IPS DF 4.7 (cell line): ENCODE results near the gene ARFGAP3.
"Not testable (repeated sequence)": the region's sequence is repeated elsewhere in the genome, so short reads cannot be mapped to it uniquely, and the experiment has no call there.

ENCODE experiments used
- DNase-seq: peaks from one replicate; pipeline ENCODE4 v3.0.0-alpha.2; 2013; ENCODE audit warnings: low spot score; ENCODE audit errors: extremely low read depth

Gene ARFGAP3

DNA sequence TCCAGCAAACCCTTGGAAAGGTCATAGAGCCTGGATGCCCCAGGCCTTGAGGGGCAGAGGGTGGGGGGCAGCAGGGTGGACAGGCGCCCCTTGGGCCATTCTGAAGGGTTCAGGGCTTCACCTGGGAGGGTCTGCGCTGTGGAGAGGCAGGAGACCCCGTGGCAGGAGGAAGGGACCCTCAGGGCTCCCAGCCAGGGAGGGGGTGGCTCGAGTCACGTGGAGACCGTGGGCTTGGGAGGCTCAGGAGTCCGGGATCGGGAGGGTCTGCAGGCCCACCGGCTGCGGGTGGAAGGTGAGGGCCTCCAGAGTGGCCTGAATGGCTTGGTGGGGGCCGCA is 87.9 kb downstream of the ARFGAP3 start:
- DNase-seq, result no peak

DNA sequence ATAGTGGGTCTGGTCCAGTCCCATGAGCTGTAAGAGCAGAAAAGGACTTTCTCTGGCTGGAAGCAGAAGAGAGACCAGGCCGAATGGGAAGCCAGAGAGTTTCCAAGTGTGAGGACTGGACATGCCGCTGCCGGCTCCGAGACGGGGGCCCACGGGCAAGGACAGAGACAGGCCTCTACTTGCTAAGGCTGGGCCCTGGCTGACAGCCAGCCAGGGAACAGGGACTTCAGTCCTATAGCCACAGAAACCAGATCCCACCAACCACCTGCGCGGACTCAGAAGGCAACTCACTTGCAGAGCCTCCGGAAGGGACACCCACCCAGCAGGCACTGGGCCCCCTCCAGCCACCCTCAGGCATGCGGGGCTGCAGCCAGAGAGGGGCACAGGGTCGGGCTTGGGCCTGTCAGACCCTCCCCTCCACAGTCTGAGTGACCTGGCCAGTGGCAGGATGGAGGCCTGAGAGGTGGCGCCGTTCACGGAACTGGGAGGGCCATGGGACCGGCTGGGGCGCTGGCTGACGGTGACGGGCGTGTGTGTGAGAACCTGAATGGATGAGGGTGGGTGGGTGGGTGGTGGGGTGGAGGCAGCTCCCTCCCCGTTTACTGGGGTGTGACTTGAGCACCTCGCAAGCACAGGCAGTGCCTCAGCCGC is 88.6 kb downstream of the ARFGAP3 start:
- no peak for DNase-seq

DNA sequence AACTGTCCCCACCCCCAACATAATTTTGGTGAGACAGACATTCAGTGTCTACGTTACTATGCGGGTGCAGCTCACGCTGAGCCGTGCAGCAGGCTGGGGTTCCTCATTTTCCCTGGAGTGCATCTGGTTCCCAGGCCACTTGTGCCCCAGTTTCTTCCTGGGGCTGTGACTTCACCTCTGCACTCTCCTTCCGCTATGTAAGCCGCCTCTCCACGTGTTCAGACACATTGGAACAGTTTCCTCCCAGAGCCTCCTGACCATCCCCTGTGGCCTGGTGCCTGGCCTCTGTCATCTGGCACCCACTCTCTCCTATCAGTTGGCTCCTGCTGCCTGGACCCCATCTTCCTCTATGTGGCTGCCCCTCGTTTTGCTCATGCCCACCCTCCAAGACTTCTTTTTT is 90.2 kb downstream of the ARFGAP3 start:
- DNase-seq, result no peak

DNA sequence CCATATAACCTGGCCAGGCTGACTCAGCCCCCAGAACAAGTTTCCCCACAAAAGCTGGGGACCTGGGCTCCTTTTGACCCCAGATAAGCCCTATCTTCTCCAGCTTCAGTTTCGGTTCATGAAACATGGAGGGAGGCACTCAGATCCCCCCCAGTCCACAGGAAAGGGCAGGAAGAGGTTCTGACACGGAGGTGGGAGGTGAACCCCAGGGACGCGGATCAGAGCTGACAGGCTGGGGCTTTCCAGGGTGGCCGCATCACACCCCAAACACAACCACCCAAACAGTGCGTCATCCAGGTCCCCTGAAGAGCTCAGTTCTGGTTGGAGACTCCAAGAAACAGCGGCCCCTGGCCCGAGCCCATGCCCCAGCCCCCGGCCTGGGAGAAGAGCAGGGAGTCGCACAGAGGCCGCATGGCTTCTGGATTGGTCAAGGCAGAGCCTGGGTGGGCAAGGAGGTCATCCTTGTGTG is 92.1 kb downstream of the ARFGAP3 start:
- no peak for DNase-seq

DNA sequence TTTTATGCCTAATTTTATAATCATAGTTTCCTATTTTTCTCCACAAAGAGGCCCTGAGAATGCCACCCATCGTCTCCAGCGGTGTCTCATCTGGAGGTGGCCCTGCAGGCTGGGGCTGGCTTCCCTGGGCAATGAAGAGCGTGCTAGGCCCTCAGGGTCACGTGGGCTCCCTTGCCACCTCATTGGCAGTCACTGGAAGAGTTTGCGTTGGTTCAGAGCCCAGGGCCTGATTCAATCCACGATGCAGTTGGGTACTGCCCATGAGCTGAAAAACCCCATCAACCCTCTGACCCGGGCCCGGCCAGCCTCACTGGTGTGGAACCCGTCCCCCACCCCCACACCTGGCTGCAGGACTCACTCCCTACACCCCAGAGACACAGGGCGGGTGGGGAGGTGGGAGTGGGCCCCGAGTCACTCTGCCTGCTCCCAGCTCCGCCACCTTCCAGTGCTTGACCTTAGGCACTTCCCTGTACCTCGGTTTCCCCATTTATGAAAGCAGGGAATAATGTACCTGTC is 93.0 kb downstream of the ARFGAP3 start:
- DNase-seq, result no peak

DNA sequence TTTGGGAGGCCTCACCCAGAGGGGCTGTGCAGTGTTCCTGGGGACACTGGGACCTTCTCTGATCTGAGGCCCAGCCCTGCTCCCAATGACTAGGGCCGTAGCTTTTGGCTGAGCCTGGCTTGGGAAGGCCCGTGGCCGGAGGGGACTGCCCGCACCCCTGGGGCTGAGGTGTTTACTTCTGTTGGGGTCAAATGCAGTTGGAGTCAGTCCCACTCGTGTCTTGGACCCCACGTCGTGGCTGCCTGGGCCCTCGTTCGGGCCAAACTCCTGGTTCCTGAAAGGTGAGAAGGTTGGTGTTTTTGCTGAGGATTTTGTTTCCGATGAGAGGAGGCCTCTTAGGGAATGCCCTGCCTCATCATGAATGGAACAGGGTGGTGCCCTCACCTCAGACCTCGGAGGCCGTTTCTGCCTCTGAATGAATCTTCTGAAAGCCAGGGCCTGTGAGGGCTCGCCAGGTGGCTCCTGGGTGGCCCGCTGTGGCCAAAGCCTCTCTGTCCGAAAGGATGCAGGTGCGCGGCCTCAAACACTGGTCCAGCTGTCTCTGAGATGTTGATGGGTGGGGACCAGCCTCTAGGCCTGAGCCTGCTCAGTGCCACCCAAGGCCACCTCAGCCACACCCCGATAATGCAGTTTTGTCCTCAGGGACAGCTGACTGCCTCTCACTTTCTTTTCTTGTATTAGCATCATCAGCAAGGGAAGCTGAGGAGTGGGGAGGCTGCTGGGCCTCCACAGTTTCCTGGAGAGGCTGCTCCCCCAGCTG is 96.1 kb downstream of the ARFGAP3 start:
- DNase-seq, result no peak

DNA sequence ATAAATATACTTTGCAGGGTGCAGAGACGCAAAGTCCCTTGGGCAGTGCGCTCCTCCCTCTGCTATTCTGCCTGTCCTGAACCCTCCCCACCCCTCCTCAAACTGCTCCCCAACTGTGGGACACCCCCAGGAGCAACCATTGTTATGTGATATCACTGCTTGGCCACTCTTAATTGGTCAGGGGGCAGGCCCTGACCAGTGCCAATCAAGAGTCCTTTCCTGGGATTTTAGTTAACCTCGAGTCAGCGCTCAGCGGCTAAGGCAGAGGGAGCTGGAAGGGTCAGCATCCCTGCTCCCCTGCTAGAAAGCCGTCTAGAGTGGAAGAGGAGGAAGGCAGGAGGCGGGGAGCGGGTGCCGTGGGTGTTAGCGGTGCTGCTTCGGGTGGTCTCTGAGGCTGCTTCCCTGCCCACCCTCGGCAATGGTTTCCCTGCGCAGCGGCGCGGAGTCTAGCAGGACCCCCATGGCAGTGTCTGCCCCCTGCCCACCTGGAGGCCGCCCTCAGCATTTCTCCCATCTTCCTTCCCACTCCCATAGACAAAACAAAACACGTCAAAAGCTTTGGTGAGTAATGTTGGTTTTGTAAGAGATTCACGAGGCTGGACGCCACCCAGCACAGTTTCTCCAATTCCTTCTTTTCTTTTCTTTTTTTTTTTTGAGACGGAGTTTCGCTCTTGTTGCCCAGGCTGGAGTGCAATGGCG is 98.0 kb downstream of the ARFGAP3 start:
- DNase-seq, result no peak

DNA sequence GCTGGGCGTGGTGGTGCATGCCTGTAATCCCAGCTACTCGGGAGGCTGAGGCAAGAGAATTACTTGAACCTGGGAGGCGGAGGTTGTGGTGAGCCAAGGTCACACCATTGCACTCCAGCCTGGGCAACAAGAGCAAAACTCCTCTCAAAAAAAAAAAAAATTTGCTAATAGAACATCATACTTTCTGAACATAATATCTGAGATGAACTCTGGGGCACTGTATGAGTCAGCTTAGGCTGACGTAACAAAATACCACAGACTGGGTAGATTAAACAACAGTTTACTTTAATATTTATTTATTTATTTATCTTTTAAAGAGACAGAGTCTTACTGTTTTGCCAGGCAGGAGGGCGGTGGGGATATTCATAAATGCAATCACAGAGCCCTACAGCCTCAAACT is 101.5 kb downstream of the ARFGAP3 start:
- DNase-seq, result not testable (repeated sequence)

DNA sequence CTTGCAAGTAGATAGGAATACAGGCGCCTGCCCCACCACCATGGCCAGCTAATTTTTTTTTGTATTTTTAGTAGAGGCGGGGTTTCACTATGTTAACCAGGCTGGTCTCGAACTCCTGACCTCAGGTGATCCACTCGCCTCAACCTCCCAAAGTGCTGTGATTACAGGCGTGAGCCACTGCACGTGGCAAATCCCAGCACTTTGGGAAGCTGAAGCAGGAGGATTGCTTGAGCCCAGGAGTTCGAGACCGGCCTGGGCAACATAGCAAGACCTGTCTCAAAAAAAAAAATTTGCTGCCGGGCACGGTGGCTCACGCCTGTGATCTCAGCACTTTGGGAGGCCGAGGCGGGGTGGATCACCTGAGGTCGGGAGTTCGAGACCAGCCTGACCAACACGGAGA is 102.0 kb downstream of the ARFGAP3 start:
- DNase-seq, result not testable (repeated sequence)

DNA sequence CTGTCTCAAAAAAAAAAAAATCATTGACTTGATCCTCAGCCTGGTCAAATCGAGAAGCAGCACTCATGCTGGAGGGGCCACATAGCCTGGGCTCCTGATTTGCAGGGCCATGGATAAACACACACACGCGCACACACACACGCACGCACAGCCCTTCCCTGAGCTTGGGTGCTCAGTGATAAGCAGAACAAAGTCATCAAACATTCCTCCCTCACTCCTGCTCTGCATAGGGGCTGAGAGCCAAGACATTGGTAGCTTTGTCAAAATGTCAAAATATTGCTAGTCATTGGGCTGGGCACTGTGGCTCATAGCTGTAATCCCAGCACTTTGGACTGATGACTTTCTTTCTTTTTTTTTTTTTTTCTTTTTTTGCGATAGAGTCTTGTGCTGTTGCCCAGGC is 102.4 kb downstream of the ARFGAP3 start:
- no peak for DNase-seq

DNA sequence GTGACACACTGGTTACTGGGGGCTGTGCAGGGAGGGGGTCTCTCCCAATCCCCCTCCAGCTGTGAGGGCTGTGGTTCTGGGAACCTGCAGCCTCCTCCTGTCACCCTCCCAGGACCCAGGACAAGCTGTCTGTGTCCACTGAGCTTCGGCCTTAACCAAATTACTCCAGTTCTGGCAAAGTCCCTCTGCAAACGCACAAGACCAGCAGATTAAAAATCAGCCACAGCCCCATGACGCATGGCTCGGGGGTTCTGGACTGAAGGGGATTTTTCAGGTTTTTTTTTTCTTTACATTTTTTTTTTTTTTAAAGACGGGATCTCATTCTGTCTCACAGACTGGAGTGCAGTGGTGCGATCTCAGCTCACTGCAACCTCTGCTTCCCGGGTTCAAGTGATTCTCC is 104.2 kb downstream of the ARFGAP3 start:
- no peak for DNase-seq

DNA sequence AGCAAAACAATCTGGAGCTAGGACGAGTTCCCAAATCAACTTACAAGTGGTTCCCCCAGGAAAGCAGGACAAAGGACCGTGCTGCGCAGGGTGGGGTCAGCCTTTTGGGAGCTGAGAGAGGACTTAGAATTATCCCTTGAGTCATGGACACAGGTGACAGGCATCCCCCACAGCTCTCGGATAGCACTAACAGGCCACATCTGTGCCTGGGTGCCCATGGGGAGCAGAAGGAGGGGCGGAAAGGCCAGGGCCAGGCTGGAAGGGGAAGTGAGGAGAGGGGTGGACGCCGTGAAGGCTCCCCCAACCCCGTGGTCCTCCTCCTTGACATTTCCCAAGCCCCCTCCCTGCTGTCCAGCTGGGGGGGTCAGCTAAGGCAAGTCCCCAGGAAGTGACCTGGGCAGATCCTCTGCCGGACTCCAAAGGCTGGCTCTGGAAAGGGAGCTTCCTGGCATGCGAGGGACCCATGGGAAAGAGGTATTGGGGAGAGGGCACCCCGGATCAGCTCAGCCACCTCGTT is 104.8 kb downstream of the ARFGAP3 start:
- DNase-seq, result no peak

DNA sequence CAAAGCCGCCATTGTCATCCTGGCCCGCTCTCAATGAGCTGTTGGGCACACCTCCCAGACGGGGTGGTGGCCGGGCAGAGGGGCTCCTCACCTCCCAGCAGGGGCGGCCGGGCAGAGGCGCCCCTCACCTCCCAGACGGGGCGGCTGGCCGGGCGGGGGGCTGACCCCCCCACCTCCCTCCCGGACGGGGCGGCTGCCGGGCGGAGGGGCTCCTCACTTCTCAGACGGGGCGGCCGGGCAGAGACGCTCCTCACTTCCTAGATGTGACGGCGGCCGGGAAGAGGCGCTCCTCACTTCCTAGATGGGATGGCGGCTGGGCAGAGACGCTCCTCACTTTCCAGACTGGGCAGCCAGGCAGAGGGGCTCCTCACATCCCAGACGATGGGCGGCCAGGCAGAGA is 106.7 kb downstream of the ARFGAP3 start:
- not testable (repeated sequence) for DNase-seq

DNA sequence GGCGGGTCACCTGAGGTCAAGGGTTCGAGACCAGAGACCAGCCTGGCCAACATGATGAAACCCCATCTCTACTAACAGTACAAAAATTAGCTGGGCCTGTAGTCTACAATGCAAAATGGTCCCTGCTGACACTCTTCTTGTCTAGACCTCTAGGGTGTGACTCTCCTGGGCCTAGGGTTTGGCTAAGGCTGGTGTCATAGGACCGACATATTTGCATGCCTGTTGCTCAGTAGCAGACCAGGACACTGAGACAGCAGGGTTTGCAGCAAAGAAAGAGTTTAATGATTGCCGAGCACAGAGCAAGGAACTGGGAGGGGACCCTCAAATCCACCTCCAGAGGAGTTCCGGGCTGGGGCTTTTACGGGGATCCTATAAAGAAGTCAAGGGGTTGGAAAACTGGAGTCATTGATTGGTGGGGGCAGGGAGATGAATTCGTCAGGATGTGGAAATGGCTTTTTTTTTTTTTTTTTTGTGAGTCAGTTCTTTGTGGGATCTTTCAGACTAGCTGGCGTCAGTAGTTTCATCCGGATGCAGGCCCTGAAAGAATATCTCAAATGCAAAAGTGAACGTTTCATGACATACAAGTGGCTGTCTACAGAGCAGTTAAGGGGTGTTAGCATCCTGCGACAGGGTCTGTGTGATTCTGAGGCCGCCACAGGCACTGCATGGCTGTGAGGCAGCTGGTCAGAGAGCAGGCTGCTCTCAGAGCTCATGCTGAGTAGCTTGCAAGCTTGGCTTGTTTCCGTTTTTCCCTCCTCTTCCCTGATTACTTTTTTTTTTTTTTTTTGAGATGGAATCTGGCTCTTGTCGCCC is 109.2 kb downstream of the ARFGAP3 start:
- DNase-seq, result no peak
